ENCODE results near the gene CEBPE. TPM values are rescaled to one million over a fixed set of nuclear protein-coding genes. Genes with fewer than 3 reads are reported as not detected.

Gene CEBPE
- not detected in 2 replicates for total RNA-seq

DNA sequence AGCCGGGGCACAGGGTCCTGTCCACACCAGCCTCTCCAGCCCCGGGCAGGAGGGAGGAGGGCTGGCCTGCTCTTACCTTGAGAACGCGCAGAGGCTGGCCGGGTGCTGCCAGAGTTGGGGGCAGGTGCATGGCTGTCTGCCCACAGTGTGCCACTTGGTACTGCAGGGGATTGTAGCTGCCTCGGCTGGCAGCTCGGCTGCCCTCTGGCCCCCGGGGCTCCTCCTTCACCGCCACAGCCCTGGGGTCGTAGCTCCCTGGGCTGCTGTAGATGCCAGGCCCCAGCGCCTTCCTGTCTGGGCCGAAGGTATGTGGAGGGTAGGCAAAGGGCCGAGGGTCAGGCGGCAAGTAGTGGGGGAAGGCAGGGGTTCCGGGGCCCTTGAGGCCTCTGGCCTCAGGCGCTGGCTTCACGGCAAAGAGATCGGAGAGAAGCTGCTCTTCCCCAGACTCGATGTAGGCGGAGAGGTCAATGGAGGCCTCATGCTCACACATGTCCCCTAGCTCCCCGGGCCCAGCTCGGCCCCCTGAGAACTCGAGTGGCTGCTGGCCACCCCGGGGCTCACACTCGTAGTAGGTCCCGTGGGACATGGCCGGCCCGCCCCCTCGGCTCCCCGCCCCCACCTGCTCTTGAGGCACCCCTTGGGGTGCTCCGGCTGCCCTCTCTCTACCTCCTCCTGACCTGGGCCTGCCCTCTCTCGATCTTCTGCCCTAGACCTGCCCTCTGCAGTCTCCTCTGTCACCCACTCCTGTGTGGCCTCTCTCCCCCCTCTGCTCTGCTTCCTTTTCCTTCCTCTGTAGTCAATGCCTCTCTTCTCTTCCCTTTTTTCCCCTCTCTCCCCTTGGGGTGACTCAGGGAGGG, at the start of gene CEBPE:
CEBPE (minus strand) TSS at position 750 of the 857 bp plus-strand sequence; CDS start at position 586, 164 bp downstream.
- no peak for TF ChIP-seq CTCF (conservative IDR thresholded peaks at IDR 0.05; ENCODE audit: low read depth, low read length)
- DNase-seq (ENCODE audit: low read depth), result no peak

DNA sequence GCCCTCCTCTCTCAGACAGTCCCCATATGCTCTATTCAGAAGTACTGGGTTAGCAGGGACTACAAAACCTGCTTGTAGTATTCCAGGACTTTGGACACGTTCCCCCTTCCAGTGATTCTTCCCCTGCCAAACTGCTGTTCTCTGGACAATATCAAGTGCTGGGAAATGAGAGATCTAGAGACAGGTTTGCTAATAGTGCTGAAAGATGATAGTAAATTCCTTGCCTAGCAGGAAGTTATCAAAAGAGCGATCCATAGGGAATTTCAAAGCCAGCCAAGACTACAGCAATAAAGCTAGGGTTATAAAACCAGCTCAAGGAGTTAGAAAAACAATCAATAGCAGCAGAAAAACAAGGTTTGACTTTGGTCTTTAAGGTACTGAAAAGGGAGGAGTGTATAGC, 49.2 kb upstream of the CEBPE start:
- no peak overlapping the region for H3K4me3 ChIP-seq (ENCODE audit: low read depth, low read length)
- no peak for DNase-seq (ENCODE audit: low read depth)
- TF ChIP-seq CTCF (conservative IDR thresholded peaks at IDR 0.05; ENCODE audit: low read depth, low read length), result no peak

More for the DNA sequence above, at the start of gene CEBPE:
- H3K4me3 ChIP-seq (ENCODE audit: low read depth, low read length), result no peak within 1 kb of the TSS

GRCh38 chr14:23167116-23167847, 48.2 kb upstream of the CEBPE start:
- no peak overlapping the region for H3K4me3 ChIP-seq (ENCODE audit: low read depth, low read length)
- TF ChIP-seq CTCF (conservative IDR thresholded peaks at IDR 0.05; ENCODE audit: low read depth, low read length), result no peak
- no peak for DNase-seq (ENCODE audit: low read depth)

GRCh38 chr14:23164949-23165348, 45.9 kb upstream of the CEBPE start:
- DNase-seq (ENCODE audit: low read depth), result no peak
- no peak for TF ChIP-seq CTCF (conservative IDR thresholded peaks at IDR 0.05; ENCODE audit: low read depth, low read length)
- H3K4me3 ChIP-seq (ENCODE audit: low read depth, low read length), result no peak overlapping the region

- no peak for DNase-seq (ENCODE audit: low read depth)
- no peak for TF ChIP-seq CTCF (conservative IDR thresholded peaks at IDR 0.05; ENCODE audit: low read depth, low read length)
- no peak overlapping the region for H3K4me3 ChIP-seq (ENCODE audit: low read depth, low read length)
Observed at GRCh38 chr14:23164250-23164649, 45.2 kb upstream of the CEBPE start.

- no peak for TF ChIP-seq CTCF (conservative IDR thresholded peaks at IDR 0.05; ENCODE audit: low read depth, low read length)
- no peak overlapping the region for H3K4me3 ChIP-seq (ENCODE audit: low read depth, low read length)
- DNase-seq (ENCODE audit: low read depth), result no peak
Observed at GRCh38 chr14:23163830-23164229, 44.8 kb upstream of the CEBPE start.

All from epithelial cell of proximal tubule (primary cell).